Fibroblast of pulmonary artery (primary cell): ENCODE data around the gene CDH19.

Source experiments
- DNase-seq: peaks from one replicate; pipeline ENCODE4 v3.0.0-alpha.2; 2010; ENCODE audit warnings: low read depth
- H3K4me3 ChIP-seq: replicated peaks from 2 replicates; pipeline ENCODE4 v1.5.1; 2011; ENCODE audit warnings: low read depth, mild to moderate bottlenecking, control low read depth, low read length, moderate library complexity
- CTCF ChIP-seq: IDR thresholded peaks from 2 replicates; pipeline ENCODE4 v1.5.1; 2011; ENCODE audit warnings: mild to moderate bottlenecking, control low read depth, low read length, inconsistent platforms; ENCODE audit errors: missing control alignments

Gene CDH19

DNA sequence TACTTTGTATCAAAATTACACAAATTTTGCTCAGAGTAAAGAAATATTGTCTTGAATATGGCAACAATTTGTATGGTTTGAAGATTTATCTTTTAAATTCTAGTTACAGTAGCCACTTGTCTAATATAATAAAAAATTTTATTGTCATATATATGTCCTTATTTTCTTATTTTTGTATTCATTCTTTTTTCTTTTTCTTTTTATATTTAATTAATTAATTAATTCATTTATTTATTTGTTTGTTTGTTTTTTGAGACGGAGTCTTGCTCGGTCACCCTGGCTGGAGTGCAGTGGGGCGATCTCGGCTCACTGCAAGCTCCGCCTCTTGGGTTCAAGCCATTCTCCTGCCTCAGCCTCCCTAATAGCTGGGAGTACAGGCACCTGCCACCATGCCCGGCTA lies 3.7 kb upstream of the CDH19 start:
- no peak overlapping the region for H3K4me3 ChIP-seq
- no peak for TF ChIP-seq CTCF
- DNase-seq: no peak

DNA sequence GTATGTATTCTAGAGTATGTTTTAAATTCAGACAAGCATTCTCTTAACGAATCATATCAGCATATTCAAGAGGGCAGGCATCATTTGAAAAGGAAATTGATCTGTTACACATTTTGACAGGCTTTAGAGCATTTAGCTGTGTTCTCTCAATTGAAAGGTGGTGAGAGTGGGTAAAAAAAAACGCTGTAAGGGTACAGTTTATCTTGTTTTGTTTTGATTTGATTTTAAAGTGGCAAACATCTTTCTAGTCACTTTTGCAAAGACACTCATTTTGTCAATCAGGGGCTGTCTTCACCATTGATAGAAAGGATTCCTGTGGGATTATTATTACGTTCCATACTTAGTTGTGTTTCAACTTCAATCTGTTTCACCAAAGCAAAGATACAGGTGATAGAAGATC lies 2.2 kb downstream of the CDH19 start:
- no peak for DNase-seq
- TF ChIP-seq CTCF: no peak
- H3K4me3 ChIP-seq: no peak overlapping the region

DNA sequence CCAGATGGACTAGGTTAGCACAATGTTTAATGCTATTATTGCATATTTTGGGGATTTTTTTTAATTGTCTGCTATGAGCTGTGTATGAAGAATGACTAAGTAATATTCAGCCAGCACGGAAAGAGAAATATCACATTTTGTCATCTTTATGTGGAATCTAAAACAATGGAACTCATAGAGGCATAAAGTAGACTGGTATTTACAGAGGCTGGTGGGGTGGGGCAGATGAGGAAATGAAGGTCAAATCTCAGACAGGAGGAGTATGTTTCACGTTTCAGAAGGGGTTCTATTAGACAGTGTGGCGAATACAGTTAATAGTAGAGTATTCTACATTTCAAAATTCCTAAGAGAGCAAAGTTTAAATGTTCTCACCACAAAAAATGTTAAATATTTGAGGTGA lies 4.7 kb downstream of the CDH19 start:
- no peak overlapping the region for H3K4me3 ChIP-seq
- DNase-seq: peak; percentile 24
- no peak for TF ChIP-seq CTCF

DNA sequence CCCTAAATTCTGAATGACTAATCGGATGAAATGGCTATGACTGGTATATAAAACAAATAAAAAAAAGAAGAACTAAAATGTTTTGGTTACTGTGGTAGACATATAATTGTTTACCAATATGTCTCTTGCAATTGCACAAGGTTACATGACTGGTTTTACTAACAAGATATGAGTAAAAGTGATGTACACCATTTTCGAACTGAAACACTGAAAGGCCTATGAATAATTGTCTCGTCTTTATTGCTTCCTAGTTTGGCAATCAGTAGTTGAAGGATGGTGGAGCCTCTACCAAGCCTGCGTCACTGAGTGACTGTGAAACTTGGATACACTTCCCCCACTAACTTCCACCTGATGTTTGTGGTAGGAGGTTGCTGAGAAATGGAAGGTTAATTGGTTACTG lies 16.5 kb downstream of the CDH19 start:
- H3K4me3 ChIP-seq: no peak overlapping the region
- no peak for DNase-seq
- TF ChIP-seq CTCF: no peak

- no peak for TF ChIP-seq CTCF
- DNase-seq: no peak
Observed at GRCh38 chr18:66582211-66582610, 21.7 kb downstream of the CDH19 start.

DNA sequence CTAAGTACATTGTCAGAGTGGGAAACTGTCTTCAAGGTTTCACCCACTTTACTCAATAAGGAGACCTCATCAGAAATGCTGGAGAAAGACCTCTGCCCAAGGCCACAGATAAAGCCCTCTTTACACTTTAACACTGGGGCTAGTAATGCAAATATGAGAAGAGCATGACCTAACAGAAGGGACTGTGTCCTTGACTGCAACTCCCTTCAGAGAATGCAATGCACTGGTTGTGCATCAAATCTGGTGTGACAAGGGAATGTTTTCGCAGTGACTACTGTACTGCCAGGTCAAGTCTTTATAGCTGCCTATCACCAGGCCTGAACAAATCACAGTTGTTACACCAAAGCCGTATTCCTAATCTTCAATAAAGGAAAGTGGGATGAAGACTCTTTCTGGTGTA lies 28.6 kb downstream of the CDH19 start:
- no peak for TF ChIP-seq CTCF
- DNase-seq: no peak
- no peak overlapping the region for H3K4me3 ChIP-seq

More at GRCh38 chr18:66582211-66582610, 21.7 kb downstream of the CDH19 start:
- no peak overlapping the region for H3K4me3 ChIP-seq

DNA sequence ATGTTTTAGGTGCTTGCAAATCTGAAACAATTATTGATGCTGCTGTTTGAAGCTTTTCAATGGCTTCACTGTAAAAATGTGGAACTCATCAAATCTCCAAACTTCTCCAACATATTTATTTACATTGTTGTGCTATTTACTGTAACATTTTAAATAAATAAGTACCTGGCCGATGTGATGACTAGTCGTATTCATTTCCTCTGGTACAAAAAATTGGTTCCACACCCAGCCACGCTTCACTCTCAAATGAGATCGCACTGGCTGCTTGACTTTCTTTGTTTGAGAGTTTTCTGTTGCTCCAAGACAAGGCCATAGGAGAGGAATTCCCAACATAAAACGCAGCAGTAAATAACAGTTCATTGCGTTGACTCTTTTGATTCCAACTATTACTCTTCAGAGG lies 32.0 kb downstream of the CDH19 start:
- no peak for TF ChIP-seq CTCF
- H3K4me3 ChIP-seq: no peak overlapping the region
- no peak for DNase-seq
